Inflammatory macrophage (primary cell): ENCODE measurements around the gene PLIN5.
A peak's percentile ranks its signal among the peaks of the same experiment; 100 is the strongest.
"Not testable (repeated sequence)": the region's sequence is repeated elsewhere in the genome, so short reads cannot be mapped to it uniquely, and the experiment has no call there.

ENCODE experiments used
- DNase-seq, 2 donors: peaks; one replicate each; pipeline ENCODE4 v3.0.0-alpha.2; 2020 to 2022

Gene PLIN5

GRCh38 chr19:4542896-4543841 lies 8.1 kb upstream of the PLIN5 start:
- peak; percentile 54 to 75 for DNase-seq

- DNase-seq = not testable (repeated sequence)
Observed at GRCh38 chr19:4541806-4542145, 6.8 kb upstream of the PLIN5 start.

GRCh38 chr19:4541114-4541805 lies 6.2 kb upstream of the PLIN5 start:
- DNase-seq = peak; percentile 78 to 89

GRCh38 chr19:4539693-4540581 lies 4.9 kb upstream of the PLIN5 start, which contains the start of gene LRG1:
LRG1 (minus strand) TSS chr19:4540036; CDS start chr19:4540013, 23 bp downstream.
- DNase-seq = peak; percentile 90 to 96

GRCh38 chr19:4539169-4539692 lies 4.2 kb upstream of the PLIN5 start:
- DNase-seq = no peak

GRCh38 chr19:4538601-4538954 lies 3.6 kb upstream of the PLIN5 start:
- DNase-seq = no peak

GRCh38 chr19:4537953-4538600 lies 3.1 kb upstream of the PLIN5 start:
- DNase-seq = no peak

- DNase-seq = no peak
Observed at GRCh38 chr19:4536798-4537197, 1.8 kb upstream of the PLIN5 start.

- no peak for DNase-seq
Observed at GRCh38 chr19:4533835-4534424, 1.1 kb downstream of the PLIN5 start.

GRCh38 chr19:4533334-4533733 lies 1.7 kb downstream of the PLIN5 start:
- no peak for DNase-seq

- DNase-seq = no peak
Observed at GRCh38 chr19:4531562-4532165, 3.4 kb downstream of the PLIN5 start.

GRCh38 chr19:4529924-4530522 lies 5.0 kb downstream of the PLIN5 start:
- no peak for DNase-seq

- DNase-seq = no peak
Observed at GRCh38 chr19:4528843-4529242, 6.2 kb downstream of the PLIN5 start.

GRCh38 chr19:4527377-4527776 lies 7.6 kb downstream of the PLIN5 start:
- DNase-seq = not testable (repeated sequence)

GRCh38 chr19:4525563-4526002 lies 9.4 kb downstream of the PLIN5 start:
- DNase-seq = no peak

- peak; percentile 66 to 67 for DNase-seq
Observed at GRCh38 chr19:4524808-4525562, 10.0 kb downstream of the PLIN5 start.

GRCh38 chr19:4523306-4524110 lies 11.5 kb downstream of the PLIN5 start:
- peak; percentile 43 to 67 for DNase-seq

- DNase-seq = no peak
Observed at GRCh38 chr19:4522291-4523002, 12.6 kb downstream of the PLIN5 start.
